ENCODE results near the gene ZNF22.

- TF ChIP-seq CTCF (IDR thresholded peaks at IDR 0.05) (no peak), POLR2A (IDR thresholded peaks at IDR 0.05) (no peak)
Measured at GRCh38 chr10:44958898-44959246, 41.9 kb upstream of the ZNF22 start.

All from body of pancreas (tissue), 4 donors.